ENCODE measurements around the gene PCAT6. TPM values are rescaled to one million over a fixed set of nuclear protein-coding genes. Genes with fewer than 3 reads are reported as not detected.

PCAT6 gene
- total and polyA plus RNA-seq, 2 donors from 2014 or later: 2.0 to 5.8 TPM

- H3K36me3 ChIP-seq (ENCODE audit: control insufficient read depth in 2 of 3, insufficient read depth in 3 of 3, low read length in 3 of 3): peaks cover 0 to 4% (median 0%) of the 10 kb centered on the region in 3 donors
- FAIRE-seq: no peak
- H3K9ac ChIP-seq (ENCODE audit: low read length in 3 of 3): no peak overlapping the region
- no peaks in the 10 kb centered on the region for H3K9me3 ChIP-seq (ENCODE audit: control insufficient read depth in 2 of 3, insufficient read depth in 1 of 3, low read length in 3 of 3)
- intact Hi-C loops (cut with DNase I): no loop called here
- H3K4me3 ChIP-seq (ENCODE audit: low read length in 3 of 3): no peak overlapping the region
- no peak for TF ChIP-seq CTCF (IDR thresholded peaks at IDR 0.05; ENCODE audit: borderline replicate concordance, extremely low read depth, insufficient read depth)
- no peak overlapping the region for H3K27ac ChIP-seq (ENCODE audit: low read depth in 2 of 2, low read length in 2 of 2)
- no peak for DNase-seq
- no peaks in the 10 kb centered on the region for H3K27me3 ChIP-seq (ENCODE audit: control insufficient read depth, insufficient read depth, low read length)
- H3K4me1 ChIP-seq (ENCODE audit: control insufficient read depth in 2 of 3, insufficient read depth in 2 of 3, low read depth in 1 of 3, low read length in 3 of 3): peaks cover 0 to 21% (median 11%) of the 10 kb centered on the region in 3 donors
Measured at GRCh38 chr1:202856014-202856413, 45.3 kb downstream of the PCAT6 start.

GRCh38 chr1:202857136-202857610, 46.4 kb downstream of the PCAT6 start:
- no peak for FAIRE-seq
- no peak overlapping the region for H3K4me3 ChIP-seq (ENCODE audit: low read length in 3 of 3)
- no peaks in the 10 kb centered on the region for H3K9me3 ChIP-seq (ENCODE audit: control insufficient read depth in 2 of 3, insufficient read depth in 1 of 3, low read length in 3 of 3)
- peaks cover 0 to 4% (median 0%) of the 10 kb centered on the region in 3 donors for H3K36me3 ChIP-seq (ENCODE audit: control insufficient read depth in 2 of 3, insufficient read depth in 3 of 3, low read length in 3 of 3)
- H3K27me3 ChIP-seq (ENCODE audit: control insufficient read depth, insufficient read depth, low read length): no peaks in the 10 kb centered on the region
- no peak for TF ChIP-seq CTCF (IDR thresholded peaks at IDR 0.05; ENCODE audit: borderline replicate concordance, extremely low read depth, insufficient read depth)
- peaks cover 0 to 21% (median 11%) of the 10 kb centered on the region in 3 donors for H3K4me1 ChIP-seq (ENCODE audit: control insufficient read depth in 2 of 3, insufficient read depth in 2 of 3, low read depth in 1 of 3, low read length in 3 of 3)
- intact Hi-C loops (cut with DNase I): no loop called here
- peak in 2 of 5 donors; percentile 24 to 54 for DNase-seq
- H3K9ac ChIP-seq (ENCODE audit: low read length in 3 of 3): no peak overlapping the region
- H3K27ac ChIP-seq (ENCODE audit: low read depth in 2 of 2, low read length in 2 of 2): peak overlapping the region in 1 of 2 donors; percentile 32

- Histone ChIP-seq H3K9me3 (ENCODE audit: control insufficient read depth in 2 of 3, insufficient read depth in 1 of 3, low read length in 3 of 3) (no peaks in the 10 kb centered on the region), H3K4me3 (ENCODE audit: low read length in 3 of 3) (no peak overlapping the region), H3K27me3 (ENCODE audit: control insufficient read depth, insufficient read depth, low read length) (no peaks in the 10 kb centered on the region), H3K27ac (ENCODE audit: low read depth in 2 of 2, low read length in 2 of 2) (peak overlapping the region; percentile 33 to 74), H3K4me1 (ENCODE audit: control insufficient read depth in 2 of 3, insufficient read depth in 2 of 3, low read depth in 1 of 3, low read length in 3 of 3) (peaks cover 0 to 21% (median 11%) of the 10 kb centered on the region in 3 donors), H3K36me3 (ENCODE audit: control insufficient read depth in 2 of 3, insufficient read depth in 3 of 3, low read length in 3 of 3) (peaks cover 0 to 4% (median 0%) of the 10 kb centered on the region in 3 donors), H3K9ac (ENCODE audit: low read length in 3 of 3) (no peak overlapping the region)
- TF ChIP-seq CTCF (IDR thresholded peaks at IDR 0.05; ENCODE audit: borderline replicate concordance, extremely low read depth, insufficient read depth): no peak
- DNase-seq (peak in 1 of 5 donors; percentile 82), FAIRE-seq (no peak)
- intact Hi-C loops (cut with DNase I): no loop called here
Measured at GRCh38 chr1:202858331-202858730, 47.6 kb downstream of the PCAT6 start.
